Measurements from ENCODE around the gene FADS2. TPM values are rescaled to one million over a fixed set of nuclear protein-coding genes. Genes with fewer than 3 reads are reported as not detected.

FADS2 gene
- total RNA-seq, 2 experiments from 2014 or later: 0.08 to 0.33 TPM

DNA sequence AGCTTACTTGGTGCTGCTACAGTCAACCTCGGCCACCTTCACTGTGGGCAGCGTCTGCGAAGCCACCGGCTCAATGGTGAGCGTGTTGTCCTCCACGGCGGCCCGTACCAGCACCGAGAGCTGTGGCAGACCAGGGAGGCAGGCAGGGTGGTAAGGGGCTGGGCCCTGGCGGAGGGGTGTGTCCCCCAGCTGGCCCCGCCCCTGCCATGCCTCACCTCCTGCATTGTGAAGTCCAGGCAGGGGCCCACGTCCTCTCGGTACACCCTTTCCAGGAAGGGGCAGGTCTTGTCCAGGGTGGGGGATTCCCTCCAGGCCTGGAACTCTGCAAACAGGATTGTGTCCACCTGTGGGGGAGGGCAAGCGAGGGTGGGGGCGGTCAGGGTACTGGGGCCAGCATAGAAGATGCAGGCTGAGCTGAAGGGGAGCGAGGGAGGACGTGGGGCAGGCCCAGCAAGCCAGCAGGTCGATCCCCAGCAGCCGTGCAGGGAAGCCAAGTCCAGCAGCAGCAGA lies 76.5 kb downstream of the FADS2 start:
- no peak for DNase-seq
- Mint-ChIP-seq H3K4me3 (no peak overlapping the region), H3K9me3 (no peaks in the 10 kb centered on the region), H3K27me3 (no peaks in the 10 kb centered on the region), H3K36me3 (ENCODE audit: low read depth) (no peaks in the 10 kb centered on the region), H3K4me1 (ENCODE audit: low read depth) (no peaks in the 10 kb centered on the region), H3K27ac (no peak overlapping the region)
- H3K27me3 ChIP-seq (ENCODE audit: control insufficient read depth in 1 of 2, insufficient read depth in 2 of 2, low read length in 2 of 2): no peaks in the 10 kb centered on the region
- POLR2A ChIA-PET: no interaction called here
- H3K4me1 ChIP-seq (ENCODE audit: insufficient read depth, low read length): peaks cover 4% of the 10 kb centered on the region
- ATAC-seq (ENCODE audit: poor library complexity): no peak
- no peak overlapping the region for H3K4me3 ChIP-seq (ENCODE audit: low read length)
- intact Hi-C loops (cut with DNase I, micrococcal nuclease): no loop called here
- H3K9me3 ChIP-seq (ENCODE audit: control insufficient read depth in 1 of 2, insufficient read depth in 1 of 2, low read length in 2 of 2): no peaks in the 10 kb centered on the region
- H3K27ac ChIP-seq (ENCODE audit: low read depth in 1 of 2, low read length in 2 of 2): no peak overlapping the region
- CTCF ChIA-PET: interaction anchor here (1.4 kb wide), 1 partner anchor 204 kb away, joined by 4 read pairs; no protein-coding TSS in a partner anchor
- no peaks in the 10 kb centered on the region for H3K36me3 ChIP-seq (ENCODE audit: insufficient read depth, low read length)
- TF ChIP-seq CTCF (IDR thresholded peaks at IDR 0.05): no peak

GRCh38 chr11:61905067-61905696 lies 77.1 kb downstream of the FADS2 start:
- peaks cover 3% of the 10 kb centered on the region for H3K4me1 ChIP-seq (ENCODE audit: insufficient read depth, low read length)
- POLR2A ChIA-PET: no interaction called here

GRCh38 chr11:61905801-61906521 lies 77.9 kb downstream of the FADS2 start:
- Mint-ChIP-seq H3K4me3 (no peak overlapping the region), H3K9me3 (no peaks in the 10 kb centered on the region), H3K4me1 (ENCODE audit: low read depth) (no peaks in the 10 kb centered on the region), H3K36me3 (ENCODE audit: low read depth) (no peaks in the 10 kb centered on the region), H3K27ac (no peak overlapping the region), H3K27me3 (peaks cover 4% of the 10 kb centered on the region)
- no peak for TF ChIP-seq CTCF (IDR thresholded peaks at IDR 0.05)
- no peak overlapping the region for H3K4me3 ChIP-seq (ENCODE audit: low read length)
- intact Hi-C loops (cut with DNase I, micrococcal nuclease): no loop called here
- CTCF ChIA-PET: interaction anchor here (1.0 to 1.1 kb wide), 2 partner anchors 42 to 176 kb away, joined by 3 read pairs; no protein-coding TSS in a partner anchor
- no peaks in the 10 kb centered on the region for H3K36me3 ChIP-seq (ENCODE audit: insufficient read depth, low read length)
- H3K4me1 ChIP-seq (ENCODE audit: insufficient read depth, low read length): peaks cover 3% of the 10 kb centered on the region
- DNase-seq: no peak
- POLR2A ChIA-PET: no interaction called here
- H3K9me3 ChIP-seq (ENCODE audit: control insufficient read depth in 1 of 2, insufficient read depth in 1 of 2, low read length in 2 of 2): no peaks in the 10 kb centered on the region
- H3K27me3 ChIP-seq (ENCODE audit: control insufficient read depth in 1 of 2, insufficient read depth in 2 of 2, low read length in 2 of 2): no peaks in the 10 kb centered on the region
- no peak for ATAC-seq (ENCODE audit: poor library complexity)
- no peak overlapping the region for H3K27ac ChIP-seq (ENCODE audit: low read depth in 1 of 2, low read length in 2 of 2)

More at GRCh38 chr11:61905067-61905696, 77.1 kb downstream of the FADS2 start:
- no peak for TF ChIP-seq CTCF (IDR thresholded peaks at IDR 0.05)
- Mint-ChIP-seq H3K9me3 (no peaks in the 10 kb centered on the region), H3K4me3 (no peak overlapping the region), H3K27ac (no peak overlapping the region), H3K27me3 (no peaks in the 10 kb centered on the region), H3K4me1 (ENCODE audit: low read depth) (no peaks in the 10 kb centered on the region), H3K36me3 (ENCODE audit: low read depth) (no peaks in the 10 kb centered on the region)
- no peak for ATAC-seq (ENCODE audit: poor library complexity)
- intact Hi-C loops (cut with DNase I, micrococcal nuclease): no loop called here
- no peaks in the 10 kb centered on the region for H3K9me3 ChIP-seq (ENCODE audit: control insufficient read depth in 1 of 2, insufficient read depth in 1 of 2, low read length in 2 of 2)
- H3K27ac ChIP-seq (ENCODE audit: low read depth in 1 of 2, low read length in 2 of 2): no peak overlapping the region
- no peak overlapping the region for H3K4me3 ChIP-seq (ENCODE audit: low read length)
- CTCF ChIA-PET: interaction anchor here (1.0 to 1.4 kb wide), 2 partner anchors 177 to 203 kb away, joined by 3 to 4 read pairs; no protein-coding TSS in a partner anchor
- H3K36me3 ChIP-seq (ENCODE audit: insufficient read depth, low read length): no peaks in the 10 kb centered on the region
- no peak for DNase-seq
- no peaks in the 10 kb centered on the region for H3K27me3 ChIP-seq (ENCODE audit: control insufficient read depth in 1 of 2, insufficient read depth in 2 of 2, low read length in 2 of 2)

Measured in CD4-positive, alpha-beta T cell (primary cell).